GM12891 (cell line): ENCODE data around the gene OR51L1.

Source experiments
- PAX5 ChIP-seq: IDR thresholded peaks from 2 replicates; pipeline ENCODE4 v1.6.1; 2011; ENCODE audit warnings: low read length, moderate library complexity, mild to moderate bottlenecking; ENCODE audit not compliant: insufficient read depth, severe bottlenecking
- POLR2A ChIP-seq: IDR thresholded peaks from 2 replicates; pipeline ENCODE4 v1.6.1; 2011; ENCODE audit warnings: low read depth, low read length, control low read depth
- POLR2AphosphoS5 ChIP-seq: IDR thresholded peaks from 2 replicates; pipeline ENCODE4 v1.6.1; 2011; ENCODE audit warnings: low read depth, low read length, control low read depth
- POU2F2 ChIP-seq: IDR thresholded peaks from 2 replicates; pipeline ENCODE4 v1.6.1; 2011; ENCODE audit warnings: low read depth, mild to moderate bottlenecking, control low read depth, low read length, moderate library complexity
- SPI1 ChIP-seq: IDR thresholded peaks from 2 replicates; pipeline ENCODE4 v1.6.1; 2011; ENCODE audit warnings: low read depth, low read length, control low read depth
- TAF1 ChIP-seq: IDR thresholded peaks from 2 replicates; pipeline ENCODE4 v1.6.1; 2011; ENCODE audit warnings: low read depth, low read length, control low read depth

DNA sequence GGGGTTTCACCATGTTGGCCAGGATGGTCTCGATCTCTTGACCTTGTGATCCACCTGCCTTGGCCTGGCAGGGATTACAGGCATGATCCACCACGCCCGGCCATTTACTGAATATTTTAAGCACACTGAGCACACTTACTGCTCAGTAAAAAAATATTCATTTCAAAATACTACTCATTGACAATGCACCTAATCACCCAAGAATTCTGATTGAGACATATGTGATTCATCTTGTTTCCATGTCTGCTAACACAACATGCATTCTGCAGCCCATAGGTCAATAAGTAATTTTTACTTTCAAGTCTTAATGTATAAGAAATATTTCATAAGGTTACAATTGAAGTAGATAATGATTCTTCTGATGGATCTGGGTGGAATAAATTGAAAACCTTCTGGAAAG, 47.4 kb downstream of the OR51L1 start:
- TF ChIP-seq POLR2A (no peak), POLR2AphosphoS5 (no peak), TAF1 (no peak), POU2F2 (no peak), SPI1 (no peak), PAX5 (no peak)
